K562 (cell line): ENCODE results near the gene NPAS3. TPM values are rescaled to one million over a fixed set of nuclear protein-coding genes. Genes with fewer than 3 reads are reported as not detected.

Source experiments
- ATAC-seq: fragments of 200-7000 bp; cut with Tn5 transposase; 3 replicates; pipeline ENCODE4 v1.9.1; 2020; ENCODE audit warnings: moderate library complexity
- BruUV-seq: library from RNA; stranded (reverse); fragments of 400-500 nt; replicated peaks from 2 replicates; lab custom pipeline; 2021; lab: Mats Ljungman, UMichigan
- CTCF ChIA-PET: fragments of 300-600 bp; formaldehyde crosslinking; extraction: SDS; loops from one replicate; lab custom pipeline; 2021; ENCODE audit warnings: low intra/inter-chr PET ratio; lab: Yijun Ruan, JAX
- POLR2A ChIA-PET: fragments of 300-600, 350-650 bp; sonication (Branson Sonifier 250); formaldehyde crosslinking; extraction: SDS; loops from one replicate; lab custom pipeline; 2021; ENCODE audit warnings: antibody characterized with exemption, inconsistent platforms; lab: Yijun Ruan, JAX
- DNase-seq, 4 experiments: peaks; one replicate each; pipeline versions ENCODE4 v3.0.0 to v3.0.0-alpha.2; 2011 to 2018; ENCODE audit warnings: low spot score in 3 of 4, mixed read lengths in 3 of 4; ENCODE audit errors: extremely low read depth in 1 of 4
- FAIRE-seq: peaks from 2 replicates; lab custom pipeline; 2011; peaks lifted over from hg19 to GRCh38; lab: Jason Lieb, UNC
- H2AFZ ChIP-seq: 2 replicates; pipeline ENCODE4 v1.6.0; 2011; ENCODE audit warnings: low read depth, low read length, control low read depth, inconsistent platforms
- H3K27ac ChIP-seq: fragments of 200-600 bp; 3 replicates; pipeline ENCODE4 v1.8.0; 2011; ENCODE audit warnings: low read depth, mild to moderate bottlenecking, control low read depth, inconsistent platforms, low read length, moderate library complexity, mixed read lengths; ENCODE audit errors: extremely low read depth
- H3K27me3 ChIP-seq, 2 experiments: fragments of 300-600 bp in 1 of 2; 2 replicates in 1 of 2; 3 replicates in 1 of 2; pipeline versions ENCODE4 v1.6.0 to v1.8.0; 2011; ENCODE audit warnings: inconsistent platforms in 2 of 2, low read length in 2 of 2, mild to moderate bottlenecking in 1 of 2, mixed read lengths in 1 of 2, moderate library complexity in 1 of 2; ENCODE audit not compliant: control insufficient read depth in 2 of 2, insufficient read depth in 2 of 2
- H3K36me3 ChIP-seq: fragments of 300-600 bp; 3 replicates; pipeline ENCODE4 v1.8.0; 2011; ENCODE audit warnings: mild to moderate bottlenecking, low read length, inconsistent platforms; ENCODE audit not compliant: control insufficient read depth, insufficient read depth
- H3K4me1 ChIP-seq, 2 experiments: fragments of 200-600 bp in 1 of 2; replicated peaks in 1 of 2; 2 replicates in 1 of 2; 3 replicates in 1 of 2; pipeline versions ENCODE4 v1.5.1 to v1.8.0; 2011; ENCODE audit warnings: inconsistent platforms in 2 of 2, low read length in 2 of 2, mild to moderate bottlenecking in 1 of 2, mixed read lengths in 1 of 2, moderate library complexity in 1 of 2; ENCODE audit not compliant: control insufficient read depth in 2 of 2, insufficient read depth in 2 of 2
- H3K4me2 ChIP-seq: 2 replicates; pipeline ENCODE4 v1.6.1; 2011; ENCODE audit warnings: low read length, control low read depth, inconsistent platforms, mixed read lengths; ENCODE audit not compliant: insufficient read depth
- H3K4me3 ChIP-seq: fragments of 200-600 bp; sonication (generic), shearing (Covaris generic); 2 replicates; pipeline ENCODE4 v1.5.1; 2016; ENCODE audit warnings: control low read depth, inconsistent platforms
- H3K79me2 ChIP-seq: fragments of 200-600 bp; 3 replicates; pipeline ENCODE4 v1.8.0; 2011; ENCODE audit warnings: low read length, inconsistent platforms; ENCODE audit not compliant: control insufficient read depth, insufficient read depth
- H3K9ac ChIP-seq, 2 experiments: 2 replicates each; pipeline versions ENCODE4 v1.6.0 to v1.6.1; 2011; ENCODE audit warnings: low read depth in 2 of 2, low read length in 2 of 2, control low read depth in 1 of 2, inconsistent platforms in 1 of 2, mild to moderate bottlenecking in 1 of 2, mixed read lengths in 1 of 2; ENCODE audit not compliant: insufficient read depth in 1 of 2
- H3K9me1 ChIP-seq: one replicate; pipeline ENCODE4 v1.6.0; 2011; ENCODE audit warnings: inconsistent platforms, mild to moderate bottlenecking, low read length, moderate library complexity; ENCODE audit not compliant: control insufficient read depth, insufficient read depth
- H3K9me3 ChIP-seq: replicated peaks from 2 replicates; pipeline ENCODE4 v1.5.1; 2011; ENCODE audit warnings: low read depth, low read length, inconsistent platforms; ENCODE audit not compliant: control insufficient read depth, insufficient read depth
- H4K20me1 ChIP-seq: replicated peaks from 2 replicates; pipeline ENCODE4 v1.6.1; 2011; ENCODE audit warnings: low read length, inconsistent platforms, mixed read lengths; ENCODE audit not compliant: control insufficient read depth, insufficient read depth
- CREM ChIP-seq: IDR thresholded peaks from 2 replicates; pipeline ENCODE4 v1.6.1; 2014; ENCODE audit warnings: antibody characterized with exemption, low read depth
- GTF2A2 ChIP-seq: IDR thresholded peaks from 2 replicates; pipeline ENCODE4 v1.6.1; 2016; ENCODE audit warnings: mild to moderate bottlenecking, missing genetic modification characterization, missing compliant biosample characterization
- ILF3 ChIP-seq: fragments of 450-650 bp; IDR thresholded peaks from 2 replicates; pipeline ENCODE4 v1.6.1; 2018; ENCODE audit warnings: antibody characterized with exemption, mild to moderate bottlenecking, moderate library complexity, borderline replicate concordance
- NR0B1 ChIP-seq: fragments of 450-650 bp; IDR thresholded peaks from one replicate; pipeline ENCODE4 v1.6.1; 2018; ENCODE audit warnings: mild to moderate bottlenecking, moderate library complexity; ENCODE audit not compliant: partially characterized antibody
- NR2C2 ChIP-seq, 2 experiments: fragments of 200-800 bp in 1 of 2; sonication (Bioruptor generic) in 1 of 2; sonication (generic) in 1 of 2; formaldehyde crosslinking in 1 of 2; IDR thresholded peaks; 2 replicates each; pipeline versions ENCODE4 v1.6.1 to v1.8.0; 2016 to 2022; ENCODE audit warnings: mild to moderate bottlenecking in 1 of 2, missing compliant biosample characterization in 1 of 2, missing genetic modification characterization in 1 of 2, missing genetic modification reagents in 1 of 2
- NR2F6 ChIP-seq: fragments of 450-650 bp; formaldehyde crosslinking; IDR thresholded peaks from 2 replicates; pipeline ENCODE4 v1.4.0; 2020; ENCODE audit warnings: mild to moderate bottlenecking
- PRPF4 ChIP-seq: fragments of 200-400 bp; formaldehyde crosslinking; IDR thresholded peaks from one replicate; pipeline ENCODE4 v1.6.1; 2017; ENCODE audit warnings: low read length, low read depth, mild to moderate bottlenecking; ENCODE audit not compliant: insufficient read depth, poor library complexity, severe bottlenecking
- SNRNP70 ChIP-seq: fragments of 200-400 bp; formaldehyde crosslinking; optimal IDR thresholded peaks from 2 replicates; pipeline ENCODE3; 2017; ENCODE audit warnings: low read depth, low read length
- SRSF7 ChIP-seq: fragments of 200-400 bp; formaldehyde crosslinking; optimal IDR thresholded peaks from 2 replicates; pipeline ENCODE3; 2017; ENCODE audit warnings: mild to moderate bottlenecking, low read depth, low read length
- TAF9B ChIP-seq: fragments of 450-650 bp; IDR thresholded peaks from 2 replicates; pipeline ENCODE4 v1.6.1; 2018; ENCODE audit warnings: mild to moderate bottlenecking; ENCODE audit not compliant: partially characterized antibody
- TBL1XR1 ChIP-seq, 2 experiments: IDR thresholded peaks; 2 replicates each; pipeline ENCODE4 v1.6.1; 2012; ENCODE audit warnings: improper control_type of control experiment in 2 of 2, low read length in 2 of 2, mild to moderate bottlenecking in 1 of 2
- USF1 ChIP-seq: sonication (generic); formaldehyde crosslinking; IDR thresholded peaks from 2 replicates; pipeline ENCODE4 v1.9.0; 2022; ENCODE audit warnings: mild to moderate bottlenecking, missing genetic modification reagents
- ZNF395 ChIP-seq: fragments of 200-800 bp; sonication (Bioruptor generic); IDR thresholded peaks from 2 replicates; pipeline ENCODE4 v1.6.1; 2017; ENCODE audit warnings: missing genetic modification characterization, missing compliant biosample characterization
- ZNF436 ChIP-seq: fragments of 250-450, 450-650 bp; sonication (Bioruptor Pico); formaldehyde crosslinking; IDR thresholded peaks from 2 replicates; pipeline ENCODE4 v1.7.0; 2020; ENCODE audit warnings: mild to moderate bottlenecking
- WGBS: fragments of 100-300 bp; shearing (Covaris generic); methylation state at CpG from one replicate; pipeline ENCODE4 v1.1.6; 2016; ENCODE audit warnings: low coverage, mixed read lengths; ENCODE audit not compliant: insufficient coverage; ENCODE audit errors: missing lambda C conversion rate; 5-methylcytosine and 5-hydroxymethylcytosine counted together
- in situ Hi-C: fragments of 300-500 bp; cut with MboI; formaldehyde crosslinking; loops from 4 replicates; pipeline ENCODE4 v1.15.0; 2018; ENCODE audit warnings: inconsistent platforms, mixed read lengths
- intact Hi-C: fragments of 100-400 bp; cut with micrococcal nuclease; formaldehyde crosslinking; loops from 2 replicates; pipeline ENCODE4 v1.14.2; 2022
- polyA plus RNA-seq, 8 experiments: library from polyadenylated mRNA; depleted of rRNA in 4 of 8; stranded (reverse) in 5 of 8; unstranded in 3 of 8; fragments of >200 nt; fragmentation: Nextera tagmentation in 2 of 8; fragmentation: Illumina TruSeq in 1 of 8; extraction: Ambion mirVana in 2 of 8; extraction: Trizol in 1 of 8; gene quantifications; 2 replicates each; pipeline versions ENCODE4 v1.2.1 to v1.2.3, GENCODE V29; 2011 to 2014; ENCODE audit warnings: inconsistent platforms in 1 of 8, missing spikeins in 1 of 8
- total RNA-seq, 7 experiments: library from RNA; depleted of rRNA in 6 of 7; stranded (reverse); fragments of >200 nt in 6 of 7; fragmentation: Illumina TruSeq in 2 of 7; extraction: Trizol in 2 of 7; gene quantifications; 2 replicates each; pipeline versions ENCODE4 v1.2.1 to v1.2.3, GENCODE V29; 2011 to 2021; ENCODE audit warnings: low replicate concordance in 1 of 7

Gene NPAS3
- total and polyA plus RNA-seq, 9 of the 15 experiments (the other 6 are each of a cell fraction or from before 2014, with no cell fraction given): 0.04 TPM; not detected in 8

DNA sequence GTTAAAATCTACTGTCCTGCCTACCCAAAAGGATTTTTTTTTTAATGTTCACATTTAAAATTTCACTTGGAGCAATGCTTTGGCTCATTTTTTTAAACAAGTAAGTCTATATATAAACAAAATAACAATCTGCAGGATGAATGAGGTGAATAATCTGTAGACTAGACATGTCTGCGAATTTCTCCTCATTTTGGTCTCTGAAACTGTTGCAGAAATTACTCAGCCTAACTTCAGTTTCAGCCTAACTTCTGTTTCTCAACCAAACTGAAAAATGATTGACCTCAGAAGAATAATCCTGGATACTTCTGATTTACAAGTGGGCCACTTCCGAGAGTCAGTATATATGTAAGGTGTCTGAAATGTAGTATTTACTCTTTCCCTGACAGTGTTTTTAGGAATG lies 39.8 kb upstream of the NPAS3 start:
- H4K20me1 ChIP-seq: no peaks in the 10 kb centered on the region
- CTCF ChIA-PET: no interaction called here
- POLR2A ChIA-PET: no interaction called here
- no peaks in the 10 kb centered on the region for H3K36me3 ChIP-seq
- TF ChIP-seq TAF9B (no peak), ZNF436 (CRISPR knock-in tag) (no peak), CREM (no peak), USF1 (CRISPR knock-in tag) (no peak), SRSF7 (no peak), ILF3 (no peak), TBL1XR1 (IDR thresholded peaks at IDR 0.05; ENCODE audit: low read length in 2 of 2) (no peak), SNRNP70 (no peak), GTF2A2 (tag) (no peak), PRPF4 (no peak), NR2F6 (CRISPR knock-in tag) (no peak), NR0B1 (no peak), NR2C2 (CRISPR knock-in tag; IDR thresholded peaks at IDR 0.05) (no peak), NR2C2 (tag; IDR thresholded peaks at IDR 0.05) (no peak), ZNF395 (CRISPR knock-in tag) (no peak)
- H3K9ac ChIP-seq: no peak overlapping the region
- in situ Hi-C loops (loop anchor here (10.0 kb wide), 1 partner anchor 294 kb away; no protein-coding TSS in a partner anchor), intact Hi-C loops (no loop called here)
- H3K9me1 ChIP-seq: no peaks in the 10 kb centered on the region
- H3K4me3 ChIP-seq: no peak overlapping the region
- ATAC-seq (no peak), DNase-seq (no peak), FAIRE-seq (no peak)
- H3K27me3 ChIP-seq: no peaks in the 10 kb centered on the region
- H3K79me2 ChIP-seq: no peaks in the 10 kb centered on the region
- no peak overlapping the region for H2AFZ ChIP-seq
- H3K4me1 ChIP-seq: no peaks in the 10 kb centered on the region
- 0% methylated on average over 2 of the region's 2 CpGs for WGBS
- H3K27ac ChIP-seq: no peak overlapping the region
- H3K9me3 ChIP-seq: no peaks in the 10 kb centered on the region
- no peak overlapping the region for H3K4me2 ChIP-seq
- no TSS peak for BruUV-seq
